Transverse colon (tissue), 4 donors: ENCODE data around the gene ARF4. TPM values are rescaled to one million over a fixed set of nuclear protein-coding genes. Genes with fewer than 3 reads are reported as not detected.
A peak's percentile ranks its signal among the peaks of the same experiment; 100 is the strongest.

Source experiments
- DNase-seq: peaks from one replicate; pipeline ENCODE4 v3.0.0-alpha.2; 2019
- H3K27ac ChIP-seq, 4 donors: fragments of 200-600 bp; sonication (generic); 2 replicates each; pipeline ENCODE4 v1.5.1; 2016 to 2018; ENCODE audit warnings: inconsistent platforms in 4 of 4
- H3K27me3 ChIP-seq: fragments of 200-600 bp; sonication (generic); 2 replicates; pipeline ENCODE4 v1.5.1; 2017; ENCODE audit warnings: inconsistent platforms
- H3K36me3 ChIP-seq, 4 donors: fragments of 200-600 bp; sonication (generic); 2 replicates each; pipeline ENCODE4 v1.5.1; 2017 to 2019; ENCODE audit warnings: inconsistent platforms in 4 of 4
- H3K4me1 ChIP-seq, 4 donors: fragments of 200-600 bp; sonication (generic); 2 replicates each; pipeline ENCODE4 v1.5.1; 2017 to 2020; ENCODE audit warnings: inconsistent platforms in 4 of 4
- H3K4me3 ChIP-seq, 4 donors: fragments of 200-600 bp; sonication (generic); 1 replicate in 1 of 4; 2 replicates in 3 of 4; pipeline versions ENCODE4 v1.5.1 to v1.6.1; 2017 to 2019; ENCODE audit warnings: inconsistent platforms in 4 of 4
- H3K9me3 ChIP-seq, 2 donors: fragments of 200-600 bp; sonication (generic); 2 replicates each; pipeline ENCODE4 v1.5.1; 2017 to 2019; ENCODE audit warnings: inconsistent platforms in 2 of 2
- CTCF ChIP-seq, 5 experiments: fragments of 200-600 bp in 3 of 5; fragments of 450-650 bp in 2 of 5; sonication (generic) in 3 of 5; IDR thresholded peaks; 1 replicate in 2 of 5; 2 replicates in 3 of 5; pipeline ENCODE4 v1.5.1; 2016 to 2017; ENCODE audit warnings: antibody characterized with exemption in 5 of 5, inconsistent platforms in 3 of 5, mild to moderate bottlenecking in 2 of 5, moderate library complexity in 1 of 5
- EP300 ChIP-seq: sonication (generic); formaldehyde crosslinking; IDR thresholded peaks from one replicate; pipeline ENCODE4 v1.6.1; 2017; ENCODE audit warnings: antibody characterized with exemption, low read depth
- POLR2A ChIP-seq: fragments of 450-650 bp; IDR thresholded peaks from one replicate; pipeline ENCODE4 v1.6.1; 2016; ENCODE audit warnings: antibody characterized with exemption, mild to moderate bottlenecking, moderate library complexity
- POLR2AphosphoS5 ChIP-seq, 3 donors: sonication (generic); formaldehyde crosslinking; IDR thresholded peaks; one replicate each; pipeline ENCODE4 v1.6.1; 2016; ENCODE audit warnings: antibody characterized with exemption in 3 of 3
- WGBS, 2 donors: methylation state at CpG; one replicate each; pipeline ENCODE4 v1.1.5; 2018; ENCODE audit warnings: low coverage in 1 of 2; 5-methylcytosine and 5-hydroxymethylcytosine counted together
- in situ Hi-C, 4 donors: fragments of 200-750 bp; cut with MboI; loops; one replicate each; pipeline versions ENCODE4 v1.15.0 to v1.15.1; 2017; ENCODE audit warnings: low sequenced_read_pairs in 3 of 4, low pct_ligation_motif_present in 1 of 4, low pct_unique_long_range_greater_than_20kb in 1 of 4
- intact Hi-C: fragments of 100-400 bp; cut with DNase I; formaldehyde crosslinking; loops from one replicate; pipeline ENCODE4 v1.15.1; 2023; ENCODE audit warnings: low total_unique reads
- total RNA-seq, 4 donors: library from RNA; depleted of rRNA; stranded (reverse); fragments of >200 nt; gene quantifications; one replicate each; pipeline ENCODE4 v1.1.0, GENCODE V29; 2016

The ARF4 gene
- total RNA-seq, 4 donors from 2014 or later: 89.6 to 109 (median 98.2) TPM

GRCh38 chr3:57546616-57547015, 50.5 kb downstream of the ARF4 start:
- 86 to 88% methylated on average over 1 of the region's 1 CpG for WGBS, 2 donors

GRCh38 chr3:57545636-57546268, 51.4 kb downstream of the ARF4 start:
- Histone ChIP-seq H3K4me3 (no peak overlapping the region), H3K27ac (no peak overlapping the region), H3K27me3 (peaks cover 8% of the 10 kb centered on the region), H3K9me3 (no peaks in the 10 kb centered on the region), H3K4me1 (peaks cover 0 to 13% (median 7%) of the 10 kb centered on the region in 4 donors), H3K36me3 (no peaks in the 10 kb centered on the region)
- DNase-seq: no peak
- intact Hi-C loops (no loop called here), in situ Hi-C loops (no loop called here)
- 86% methylated on average over 7 of the region's 7 CpGs; no CpG with 5 or more reads in 1 of the 2 donors for WGBS, 2 donors
- TF ChIP-seq POLR2AphosphoS5 (IDR thresholded peaks at IDR 0.05) (no peak), POLR2A (no peak), EP300 (no peak), CTCF (IDR thresholded peaks at IDR 0.05) (no peak)

More at GRCh38 chr3:57546616-57547015, 50.5 kb downstream of the ARF4 start:
- Histone ChIP-seq H3K36me3 (no peaks in the 10 kb centered on the region), H3K4me1 (peaks cover 0 to 13% (median 7%) of the 10 kb centered on the region in 4 donors), H3K27ac (no peak overlapping the region), H3K27me3 (peaks cover 8% of the 10 kb centered on the region), H3K9me3 (no peaks in the 10 kb centered on the region), H3K4me3 (no peak overlapping the region)
- in situ Hi-C loops: no loop called here
- intact Hi-C loops: no loop called here
- TF ChIP-seq POLR2AphosphoS5 (IDR thresholded peaks at IDR 0.05): no peak
- TF ChIP-seq EP300: no peak
- TF ChIP-seq CTCF (IDR thresholded peaks at IDR 0.05): no peak
- no peak for TF ChIP-seq POLR2A
- no peak for DNase-seq

- TF ChIP-seq POLR2AphosphoS5 (IDR thresholded peaks at IDR 0.05) (no peak), CTCF (IDR thresholded peaks at IDR 0.05) (no peak), POLR2A (no peak), EP300 (no peak)
- in situ Hi-C loops (no loop called here), intact Hi-C loops (no loop called here)
- H3K27me3 ChIP-seq: peaks cover 8% of the 10 kb centered on the region
- H3K9me3 ChIP-seq: no peaks in the 10 kb centered on the region
- no peaks in the 10 kb centered on the region for H3K36me3 ChIP-seq
- WGBS, 2 donors: 13 to 16% methylated on average over 7 to 20 of the region's 20 CpGs
- peak; percentile 14 for DNase-seq
- H3K27ac ChIP-seq: peak within 1 kb of the TSS in 1 of 4 donors; percentile 5
- H3K4me3 ChIP-seq: peak within 1 kb of the TSS in 3 of 4 donors; percentile 4 to 33 (median 14)
- H3K4me1 ChIP-seq: peaks cover 0 to 13% (median 7%) of the 10 kb centered on the region in 4 donors
Observed at GRCh38 chr3:57544181-57545125, 52.7 kb downstream of the ARF4 start, which contains the start of gene DNAH12. Gene DNAH12 (minus strand): TSS chr3:57544344. CDS start chr3:57542870, 1,474 bp downstream.

GRCh38 chr3:57538465-57538864, 58.7 kb downstream of the ARF4 start:
- no peaks in the 10 kb centered on the region for H3K4me1 ChIP-seq
- no peaks in the 10 kb centered on the region for H3K9me3 ChIP-seq
- H3K36me3 ChIP-seq: no peaks in the 10 kb centered on the region
- H3K27me3 ChIP-seq: peaks cover 2% of the 10 kb centered on the region
- in situ Hi-C loops: no loop called here
- no peak for DNase-seq
- TF ChIP-seq CTCF (IDR thresholded peaks at IDR 0.05) (no peak), POLR2AphosphoS5 (IDR thresholded peaks at IDR 0.05) (no peak), POLR2A (no peak), EP300 (no peak)
- WGBS, 2 donors: 90 to 95% methylated on average over 3 of the region's 3 CpGs
- H3K27ac ChIP-seq: no peak overlapping the region
- no peak overlapping the region for H3K4me3 ChIP-seq
- intact Hi-C loops: no loop called here
